ENCODE results near the gene PNPLA7.

- TF ChIP-seq HOXA7 (CRISPR knock-in tag; IDR thresholded peaks at IDR 0.05; ENCODE audit: borderline replicate concordance) (no peak), PRDM6 (tag by site-specific recombination; IDR thresholded peaks at IDR 0.05) (no peak), ZNF837 (tag by site-specific recombination; IDR thresholded peaks at IDR 0.05) (no peak), CTCF (tag by site-specific recombination; IDR thresholded peaks at IDR 0.05) (no peak), ZNF112 (tag by site-specific recombination; IDR thresholded peaks at IDR 0.05) (no peak), ZBTB20 (tag by site-specific recombination; IDR thresholded peaks at IDR 0.05) (no peak)
These were observed 65.5 kb downstream of the PNPLA7 start for GRCh38 chr9:137484551-137485315.

Data from HEK293 (cell line).